Mucosa of descending colon (tissue), 3 donors: ENCODE measurements around the gene GRK7. TPM values are rescaled to one million over a fixed set of nuclear protein-coding genes. Genes with fewer than 3 reads are reported as not detected.

ENCODE experiments used
- ATAC-seq: fragments of 200-7000 bp; cut with Tn5 transposase; one replicate; pipeline ENCODE4 v1.9.1; 2020; ENCODE audit warnings: mild to moderate bottlenecking, moderate library complexity
- DNase-seq, 3 donors: peaks; one replicate each; pipeline ENCODE4 v3.0.0-alpha.2; 2020
- H3K36me3 ChIP-seq: fragments of 200-600 bp; one replicate; pipeline ENCODE4 v1.8.0; 2021; ENCODE audit warnings: low read depth, mild to moderate bottlenecking
- H3K4me1 ChIP-seq: fragments of 200-600 bp; one replicate; pipeline ENCODE4 v1.8.0; 2021; ENCODE audit warnings: low read depth, mild to moderate bottlenecking
- H3K4me3 ChIP-seq: fragments of 200-600 bp; one replicate; pipeline ENCODE4 v1.8.0; 2021; ENCODE audit warnings: mild to moderate bottlenecking
- H3K9me3 ChIP-seq: fragments of 200-600 bp; one replicate; pipeline ENCODE4 v1.8.0; 2021; ENCODE audit warnings: mild to moderate bottlenecking
- CTCF ChIP-seq: fragments of 200-600 bp; IDR thresholded peaks from one replicate; pipeline ENCODE4 v1.8.0; 2022; ENCODE audit warnings: antibody characterized with exemption, mild to moderate bottlenecking
- intact Hi-C, 2 donors: fragments of 100-400 bp; cut with DNase I in 1 of 2; cut with micrococcal nuclease in 1 of 2; formaldehyde crosslinking; loops; one replicate each; pipeline versions ENCODE4 v1.11.0 to v1.11.1; 2022; cut with DNase I, micrococcal nuclease
- total RNA-seq, 3 donors: library from RNA; stranded (reverse); fragmentation: NEBNext Ultra II Directional in 2 of 3; extraction: Animal tissue kit (Norgen Biotek cat#: 25700) in 2 of 3; gene quantifications; one replicate each; pipeline versions ENCODE4 v1.2.1 to v1.2.4, GENCODE V29; 2021 to 2023
- donor health status: DM: no; HTN: no; CAD: no; lungs with moderate emphysema.
- donor health status: DM: no; HTN: no; CAD: no.
- donor health status: DM: no; HTN: yes; CAD: no.

GRK7 gene
- total RNA-seq, 3 donors from 2014 or later, result not detected

- no peak for DNase-seq
- no peak for TF ChIP-seq CTCF
- ATAC-seq, result no peak
- intact Hi-C loops, result no loop called here
- H3K4me3 ChIP-seq, result no peak overlapping the region
- no peaks in the 10 kb centered on the region for H3K4me1 ChIP-seq
- H3K36me3 ChIP-seq, result no peaks in the 10 kb centered on the region
- H3K9me3 ChIP-seq, result no peaks in the 10 kb centered on the region
Measured at GRCh38 chr3:141790171-141790570, 27.0 kb downstream of the GRK7 start.

- no peak for ATAC-seq
- no peak for TF ChIP-seq CTCF
- H3K4me3 ChIP-seq, result no peak overlapping the region
- intact Hi-C loops, result no loop called here
- no peaks in the 10 kb centered on the region for H3K36me3 ChIP-seq
- DNase-seq, result no peak
- H3K4me1 ChIP-seq, result no peaks in the 10 kb centered on the region
- H3K9me3 ChIP-seq, result no peaks in the 10 kb centered on the region
Measured at GRCh38 chr3:141792495-141792894, 29.3 kb downstream of the GRK7 start.

- intact Hi-C loops, result no loop called here
- TF ChIP-seq CTCF, result no peak
Measured at GRCh38 chr3:141793476-141794260, 30.5 kb downstream of the GRK7 start.

GRCh38 chr3:141795276-141795675, 32.1 kb downstream of the GRK7 start:
- Histone ChIP-seq H3K9me3 (no peaks in the 10 kb centered on the region), H3K4me3 (no peak overlapping the region), H3K36me3 (no peaks in the 10 kb centered on the region), H3K4me1 (peaks cover 5% of the 10 kb centered on the region)
- TF ChIP-seq CTCF, result no peak
- DNase-seq (no peak), ATAC-seq (no peak)
- intact Hi-C loops, result no loop called here

More at GRCh38 chr3:141793476-141794260, 30.5 kb downstream of the GRK7 start:
- H3K9me3 ChIP-seq, result no peaks in the 10 kb centered on the region
- H3K4me3 ChIP-seq, result no peak overlapping the region
- H3K4me1 ChIP-seq, result peaks cover 5% of the 10 kb centered on the region
- DNase-seq, result no peak
- no peaks in the 10 kb centered on the region for H3K36me3 ChIP-seq
- ATAC-seq, result no peak

GRCh38 chr3:141795741-141796080, 32.5 kb downstream of the GRK7 start:
- no peak for DNase-seq
- H3K9me3 ChIP-seq, result no peaks in the 10 kb centered on the region
- no peak for TF ChIP-seq CTCF
- no peak overlapping the region for H3K4me3 ChIP-seq
- H3K36me3 ChIP-seq, result no peaks in the 10 kb centered on the region
- ATAC-seq, result no peak
- H3K4me1 ChIP-seq, result peaks cover 5% of the 10 kb centered on the region
- intact Hi-C loops, result no loop called here
